GM12875 (cell line): ENCODE data around the gene PTGDR2.

Experiments
- H3K4me3 ChIP-seq: one replicate; pipeline ENCODE4 v1.5.1; 2011; ENCODE audit warnings: low read depth, low read length, control low read depth
- CTCF ChIP-seq: IDR thresholded peaks from 2 replicates; pipeline ENCODE4 v1.5.1; 2011; ENCODE audit warnings: low read depth, mild to moderate bottlenecking, control low read depth, inconsistent platforms, low read length, moderate library complexity, borderline replicate concordance; ENCODE audit not compliant: insufficient read depth

PTGDR2 gene

GRCh38 chr11:60873533-60873932 is 17.8 kb upstream of the PTGDR2 start:
- TF ChIP-seq CTCF = no peak

GRCh38 chr11:60872961-60873524 is 17.3 kb upstream of the PTGDR2 start:
- no peak for TF ChIP-seq CTCF

More at GRCh38 chr11:60873533-60873932, 17.8 kb upstream of the PTGDR2 start:
- no peak overlapping the region for H3K4me3 ChIP-seq

GRCh38 chr11:60872124-60872960 is 16.6 kb upstream of the PTGDR2 start:
- no peak for TF ChIP-seq CTCF
- no peak overlapping the region for H3K4me3 ChIP-seq

More at GRCh38 chr11:60872961-60873524, 17.3 kb upstream of the PTGDR2 start:
- H3K4me3 ChIP-seq = no peak overlapping the region

- no peak overlapping the region for H3K4me3 ChIP-seq
- no peak for TF ChIP-seq CTCF
Observed at GRCh38 chr11:60871378-60872061, 15.8 kb upstream of the PTGDR2 start.

GRCh38 chr11:60870733-60871377 is 15.1 kb upstream of the PTGDR2 start:
- no peak overlapping the region for H3K4me3 ChIP-seq
- TF ChIP-seq CTCF = no peak

GRCh38 chr11:60870276-60870675 is 14.5 kb upstream of the PTGDR2 start:
- TF ChIP-seq CTCF = no peak
- H3K4me3 ChIP-seq = no peak overlapping the region
